NT2/D1 (cell line): ENCODE results near the gene GNMT.
"Not testable (repeated sequence)": the region's sequence is repeated elsewhere in the genome, so short reads cannot be mapped to it uniquely, and the experiment has no call there.

Experiments used
- DNase-seq: peaks from one replicate; pipeline ENCODE4 v3.0.0-alpha.2; 2011; ENCODE audit warnings: low read depth, low spot score
- H3K27me3 ChIP-seq: 2 replicates; pipeline ENCODE4 v1.6.0; 2011; ENCODE audit warnings: mild to moderate bottlenecking; ENCODE audit not compliant: insufficient read length, insufficient read depth
- H3K36me3 ChIP-seq: 2 replicates; pipeline ENCODE4 v1.6.1; 2011; ENCODE audit warnings: mild to moderate bottlenecking, low read length, mixed read lengths; ENCODE audit not compliant: insufficient read depth, insufficient read length
- H3K4me1 ChIP-seq: 2 replicates; pipeline ENCODE4 v1.5.1; 2011; ENCODE audit not compliant: insufficient read depth, insufficient read length
- H3K4me3 ChIP-seq: 2 replicates; pipeline ENCODE4 v1.5.1; 2011; ENCODE audit warnings: low read depth; ENCODE audit not compliant: insufficient read length
- H3K9ac ChIP-seq: 2 replicates; pipeline ENCODE4 v1.6.0; 2011; ENCODE audit warnings: low read depth; ENCODE audit not compliant: insufficient read length
- H3K9me3 ChIP-seq: 2 replicates; pipeline ENCODE4 v1.5.1; 2011; ENCODE audit warnings: mild to moderate bottlenecking, low read length; ENCODE audit not compliant: insufficient read depth
- SUZ12 ChIP-seq: IDR thresholded peaks from 2 replicates; pipeline ENCODE4 v1.6.1; 2011; ENCODE audit not compliant: insufficient read length, insufficient read depth; ENCODE audit errors: extremely low read depth
- YY1 ChIP-seq: IDR thresholded peaks from 2 replicates; pipeline ENCODE4 v1.6.1; 2011; ENCODE audit not compliant: insufficient read length, insufficient read depth
- ZNF274 ChIP-seq: IDR thresholded peaks from 2 replicates; pipeline ENCODE4 v1.6.1; 2011; ENCODE audit warnings: mild to moderate bottlenecking, low read depth, low read length

Gene GNMT

DNA sequence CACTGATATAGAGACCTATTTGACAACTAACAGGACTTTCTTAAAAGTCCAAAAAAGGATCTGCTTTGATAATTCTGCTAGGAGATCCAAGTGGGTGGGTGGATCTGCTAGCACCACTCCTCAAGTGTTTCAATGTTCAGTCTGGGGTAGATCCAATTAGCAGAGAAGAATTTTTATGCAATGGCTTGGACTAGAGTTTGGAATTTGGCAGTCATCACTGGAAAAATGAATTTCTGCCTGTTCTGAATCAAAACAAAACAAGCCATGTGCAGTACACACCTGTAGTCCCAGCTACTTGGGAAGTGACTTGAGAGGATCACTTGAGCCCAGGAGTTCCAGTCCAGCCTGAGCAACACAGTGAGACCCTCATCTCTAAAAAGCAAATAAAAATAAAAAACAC, 12.6 kb upstream of the GNMT start:
- H3K4me1 ChIP-seq: no peaks in the 10 kb centered on the region
- no peaks in the 10 kb centered on the region for H3K9me3 ChIP-seq
- H3K27me3 ChIP-seq: no peaks in the 10 kb centered on the region
- TF ChIP-seq SUZ12: no peak
- no peak for TF ChIP-seq ZNF274
- no peak for TF ChIP-seq YY1
- no peak for DNase-seq
- no peak overlapping the region for H3K4me3 ChIP-seq
- no peak overlapping the region for H3K9ac ChIP-seq
- no peaks in the 10 kb centered on the region for H3K36me3 ChIP-seq

DNA sequence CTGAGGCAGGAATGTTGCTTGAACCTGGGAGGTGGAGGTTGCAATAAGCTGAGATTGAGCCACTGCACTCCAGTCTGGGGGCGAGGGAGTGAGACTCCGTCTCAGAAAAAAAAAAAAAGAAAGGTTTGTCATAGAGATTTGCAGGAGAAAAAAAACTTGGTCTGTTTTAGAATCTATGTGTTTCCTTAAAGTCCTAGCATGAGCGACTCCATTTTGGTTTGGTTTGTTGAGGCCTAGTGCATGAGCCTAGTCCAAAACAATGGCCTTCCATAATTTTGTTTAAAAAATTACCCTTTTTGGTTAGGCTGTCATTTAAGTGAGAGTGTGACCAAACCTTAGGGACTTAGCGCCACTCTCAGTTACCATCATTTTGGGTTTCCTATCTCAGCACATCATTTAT, 8.2 kb upstream of the GNMT start:
- TF ChIP-seq SUZ12: no peak
- TF ChIP-seq YY1: no peak
- TF ChIP-seq ZNF274: no peak
- Histone ChIP-seq H3K9ac (no peak overlapping the region), H3K27me3 (no peaks in the 10 kb centered on the region), H3K36me3 (no peaks in the 10 kb centered on the region), H3K4me3 (no peak overlapping the region), H3K4me1 (no peaks in the 10 kb centered on the region), H3K9me3 (no peaks in the 10 kb centered on the region)
- DNase-seq: no peak

DNA sequence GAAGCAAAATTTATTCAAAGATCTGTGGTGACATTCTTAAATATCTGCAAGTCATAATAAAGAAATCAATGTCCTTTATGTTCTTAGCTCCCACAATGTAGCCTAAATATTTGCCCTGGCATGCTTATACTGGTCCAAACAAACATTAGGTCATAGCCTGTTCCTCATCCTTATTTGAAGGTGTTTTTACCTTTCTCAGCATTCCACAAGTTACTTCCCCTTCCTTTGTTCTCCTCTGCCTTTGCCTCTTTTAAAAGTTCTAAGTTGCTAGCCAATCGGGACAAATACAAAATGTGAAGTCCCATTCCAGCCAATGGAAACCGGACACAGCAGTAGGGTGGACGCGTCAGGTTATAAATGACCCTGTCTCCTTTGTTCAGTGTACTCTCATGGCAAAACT, 6.1 kb upstream of the GNMT start:
- not testable (repeated sequence) for H3K9ac ChIP-seq, DNase-seq, H3K4me3 ChIP-seq, H3K27me3 ChIP-seq, H3K9me3 ChIP-seq, H3K36me3 ChIP-seq, H3K4me1 ChIP-seq

DNA sequence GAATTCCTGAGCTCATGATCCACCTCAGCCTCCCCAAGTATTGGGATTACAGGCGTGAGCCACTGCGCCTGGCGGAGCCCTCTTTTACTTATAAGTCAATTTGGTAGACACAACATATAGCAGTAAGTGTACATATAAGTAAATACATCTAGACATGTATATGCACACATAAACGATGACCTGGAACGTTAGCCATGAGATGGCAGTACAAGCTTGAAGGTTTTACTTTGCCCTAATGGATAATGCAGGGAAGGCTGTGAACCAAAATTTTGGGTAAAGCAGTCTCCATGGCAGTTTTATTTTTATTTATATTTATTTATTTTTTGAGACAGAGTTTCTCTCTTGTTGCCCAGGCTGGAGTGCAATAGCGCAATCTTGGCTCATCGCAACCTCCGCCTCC, 2.4 kb upstream of the GNMT start:
- Histone ChIP-seq H3K9ac (no peak overlapping the region), H3K4me1 (peaks cover 7% of the 10 kb centered on the region), H3K9me3 (no peaks in the 10 kb centered on the region), H3K36me3 (peaks cover 13% of the 10 kb centered on the region), H3K27me3 (peaks cover 18% of the 10 kb centered on the region), H3K4me3 (no peak overlapping the region)
- TF ChIP-seq ZNF274 (no peak), YY1 (no peak), SUZ12 (no peak)
- DNase-seq: no peak

DNA sequence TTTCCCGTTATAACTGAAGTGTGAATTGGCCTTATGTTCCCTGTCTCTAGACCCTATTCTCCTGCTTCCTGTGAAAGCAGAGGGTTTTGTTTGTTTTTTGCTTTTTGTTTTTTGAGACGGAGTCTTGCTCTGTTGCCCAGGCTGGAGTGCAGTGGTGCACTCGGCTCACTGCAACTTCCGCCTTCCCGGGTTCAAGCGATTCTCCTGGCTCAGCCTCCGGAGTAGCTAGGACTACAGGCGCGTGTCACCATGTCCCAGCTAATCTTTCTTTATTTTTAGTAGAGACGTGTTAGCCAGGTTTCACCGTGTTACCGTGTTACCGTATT, 674 bp upstream of the GNMT start:
- H3K4me3 ChIP-seq: peak overlapping the region; percentile 41
- H3K4me1 ChIP-seq: peaks cover 15% of the 10 kb centered on the region
- H3K9ac ChIP-seq: peak overlapping the region; percentile 63
- DNase-seq: no peak
- TF ChIP-seq SUZ12: no peak
- no peak for TF ChIP-seq ZNF274
- no peak for TF ChIP-seq YY1
- H3K36me3 ChIP-seq: peaks cover 29% of the 10 kb centered on the region
- peaks cover 18% of the 10 kb centered on the region for H3K27me3 ChIP-seq
- H3K9me3 ChIP-seq: no peaks in the 10 kb centered on the region

DNA sequence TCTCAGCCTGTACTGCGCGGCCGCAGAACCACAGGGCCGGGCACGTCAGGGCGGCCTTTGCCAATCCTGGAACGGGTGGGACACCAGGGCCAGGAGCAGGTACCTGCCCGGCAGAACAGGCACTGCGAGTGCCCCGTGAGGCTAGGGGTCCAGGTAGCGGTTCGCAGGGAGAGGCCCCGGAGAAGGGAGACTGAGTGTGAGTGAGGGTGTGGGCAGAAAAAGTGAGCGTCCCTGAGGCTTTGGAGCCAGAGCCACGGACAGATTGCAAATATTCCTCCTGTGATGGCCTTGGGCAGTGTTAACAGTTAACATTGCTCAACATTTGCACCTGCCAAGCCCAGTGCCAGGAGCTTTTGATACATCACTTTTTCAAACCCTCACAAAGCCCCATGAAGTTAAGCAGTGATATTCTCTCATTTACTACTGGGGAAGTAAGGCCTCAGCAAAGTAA, 491 bp downstream of the GNMT start:
- H3K36me3 ChIP-seq: peaks cover 40% of the 10 kb centered on the region
- no peak for DNase-seq
- H3K27me3 ChIP-seq: peaks cover 18% of the 10 kb centered on the region
- H3K4me3 ChIP-seq: peak overlapping the region; percentile 41
- peaks cover 15% of the 10 kb centered on the region for H3K4me1 ChIP-seq
- H3K9me3 ChIP-seq: no peaks in the 10 kb centered on the region
- TF ChIP-seq SUZ12 (no peak), YY1 (no peak), ZNF274 (no peak)
- H3K9ac ChIP-seq: peak overlapping the region; percentile 63

DNA sequence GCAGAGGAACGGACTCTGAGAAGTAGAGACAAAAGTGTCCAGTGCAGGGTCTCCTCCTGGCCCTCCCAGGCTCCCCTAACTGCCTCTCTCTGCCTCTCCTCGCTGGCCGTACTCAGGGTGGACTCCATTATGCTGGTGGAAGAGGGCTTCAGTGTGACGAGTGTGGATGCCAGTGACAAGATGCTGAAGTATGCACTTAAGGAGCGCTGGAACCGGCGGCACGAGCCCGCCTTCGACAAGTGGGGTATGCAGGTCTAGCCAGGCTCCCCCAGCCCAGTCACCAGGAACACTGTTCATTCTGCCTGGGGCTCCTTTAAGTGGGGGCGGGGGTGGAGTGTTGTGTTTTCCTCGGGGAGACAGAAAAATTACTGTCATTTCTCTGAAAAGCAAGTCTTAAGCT, 1.5 kb downstream of the GNMT start:
- H3K27me3 ChIP-seq: peaks cover 18% of the 10 kb centered on the region
- no peaks in the 10 kb centered on the region for H3K9me3 ChIP-seq
- peaks cover 15% of the 10 kb centered on the region for H3K4me1 ChIP-seq
- TF ChIP-seq YY1: no peak
- no peak for TF ChIP-seq SUZ12
- no peak for TF ChIP-seq ZNF274
- H3K4me3 ChIP-seq: no peak overlapping the region
- DNase-seq: no peak
- peaks cover 46% of the 10 kb centered on the region for H3K36me3 ChIP-seq
- no peak overlapping the region for H3K9ac ChIP-seq

DNA sequence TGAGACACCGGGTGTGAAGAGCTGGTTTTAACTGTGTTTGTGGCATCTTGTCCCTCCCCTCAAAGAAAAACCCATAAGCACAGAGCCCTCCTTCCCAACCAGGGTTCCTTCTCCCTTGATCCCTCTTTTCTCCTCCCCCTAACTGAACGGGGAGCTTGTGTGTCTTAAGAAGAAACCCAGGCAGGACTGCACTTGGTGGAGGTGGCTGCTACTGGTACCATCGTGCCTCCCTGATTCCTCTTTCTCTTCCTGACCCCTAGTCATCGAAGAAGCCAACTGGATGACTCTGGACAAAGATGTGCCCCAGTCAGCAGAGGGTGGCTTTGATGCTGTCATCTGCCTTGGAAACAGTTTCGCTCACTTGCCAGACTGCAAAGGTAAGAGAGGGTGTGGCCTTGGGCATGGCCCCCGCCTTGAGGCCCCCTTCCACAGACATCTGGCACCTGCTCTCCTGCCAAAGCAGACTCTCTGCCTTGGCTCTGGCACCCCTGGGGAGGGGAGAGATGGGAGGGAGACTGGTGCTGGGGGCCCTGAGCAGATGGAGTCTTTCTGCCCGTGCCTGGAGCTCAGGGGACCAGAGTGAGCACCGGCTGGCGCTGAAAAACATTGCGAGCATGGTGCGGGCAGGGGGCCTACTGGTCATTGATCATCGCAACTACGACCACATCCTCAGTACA, 2.1 kb downstream of the GNMT start:
- no peak for TF ChIP-seq YY1
- no peak for TF ChIP-seq ZNF274
- no peak for TF ChIP-seq SUZ12
- DNase-seq: no peak
- H3K4me1 ChIP-seq: peaks cover 18% of the 10 kb centered on the region
- H3K27me3 ChIP-seq: peaks cover 18% of the 10 kb centered on the region
- no peaks in the 10 kb centered on the region for H3K9me3 ChIP-seq
- no peak overlapping the region for H3K4me3 ChIP-seq
- no peak overlapping the region for H3K9ac ChIP-seq
- peaks cover 52% of the 10 kb centered on the region for H3K36me3 ChIP-seq
